COR-L47 (cell line): ENCODE measurements around the gene DNAAF5.

Source experiments
- DNase-seq: peaks from one replicate; lab custom pipeline; 2025; lab: John Stamatoyannopoulos, UW

Gene DNAAF5

GRCh38 chr7:768881-769504 lies 42.5 kb downstream of the DNAAF5 start:
- peak; percentile 90 for DNase-seq

GRCh38 chr7:770336-770735 lies 43.8 kb downstream of the DNAAF5 start:
- no peak for DNase-seq

- no peak for DNase-seq
Measured at GRCh38 chr7:770741-771166, 44.3 kb downstream of the DNAAF5 start.

GRCh38 chr7:771234-772004 lies 44.9 kb downstream of the DNAAF5 start:
- DNase-seq, result no peak

- DNase-seq, result no peak
Measured at GRCh38 chr7:772005-772294, 45.5 kb downstream of the DNAAF5 start.

GRCh38 chr7:772392-772791 lies 45.9 kb downstream of the DNAAF5 start:
- DNase-seq, result no peak

- no peak for DNase-seq
Measured at GRCh38 chr7:772861-773621, 46.5 kb downstream of the DNAAF5 start.

GRCh38 chr7:773622-773915 lies 47.1 kb downstream of the DNAAF5 start:
- no peak for DNase-seq

DNA sequence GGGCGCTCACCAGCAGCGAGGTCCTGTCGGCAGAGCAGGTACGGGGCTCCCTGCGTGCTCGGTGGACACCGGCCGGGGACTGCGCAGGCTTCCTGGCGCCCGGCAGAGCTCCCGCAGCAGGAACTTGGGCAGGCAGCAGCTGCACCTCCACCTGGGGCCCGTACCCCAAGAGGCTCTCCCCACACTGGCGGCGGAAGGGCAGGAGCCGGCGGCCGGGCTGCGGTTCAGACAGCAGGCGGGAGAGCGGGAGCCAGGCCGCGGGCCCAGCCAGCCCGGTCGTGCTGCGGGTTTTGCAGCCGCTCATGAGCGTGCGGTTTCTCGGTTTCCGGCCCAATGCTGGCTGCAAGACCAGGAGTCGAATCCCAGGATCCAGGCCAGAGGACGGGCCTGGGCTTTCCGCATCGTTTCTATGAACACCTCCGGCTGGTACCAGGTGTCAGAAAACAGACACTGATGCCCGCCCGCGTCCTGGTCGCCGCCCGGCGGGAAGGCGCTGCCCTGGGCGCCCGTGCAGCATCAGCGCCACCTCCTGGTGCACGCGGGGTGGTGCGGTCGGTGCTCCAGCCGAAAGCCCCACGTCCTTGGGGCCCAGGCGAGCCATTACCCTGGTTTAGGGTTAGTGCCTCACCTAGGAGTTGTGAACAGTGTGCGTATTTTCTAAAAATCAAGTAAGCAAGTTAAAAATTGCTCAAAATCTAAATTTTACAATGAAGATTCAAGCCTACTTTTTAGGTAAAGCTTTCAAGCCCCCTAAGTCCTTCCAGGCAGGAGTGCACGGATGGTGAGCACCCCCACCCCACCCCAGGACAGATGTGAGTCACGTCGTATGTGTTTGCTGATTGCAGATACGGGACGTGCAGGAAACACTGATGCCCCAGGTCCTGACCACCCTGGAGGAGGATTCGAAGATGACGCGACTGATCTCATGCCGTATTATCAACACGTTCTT lies 47.9 kb downstream of the DNAAF5 start:
- no peak for DNase-seq

GRCh38 chr7:776381-776780 lies 49.9 kb downstream of the DNAAF5 start:
- no peak for DNase-seq

DNA sequence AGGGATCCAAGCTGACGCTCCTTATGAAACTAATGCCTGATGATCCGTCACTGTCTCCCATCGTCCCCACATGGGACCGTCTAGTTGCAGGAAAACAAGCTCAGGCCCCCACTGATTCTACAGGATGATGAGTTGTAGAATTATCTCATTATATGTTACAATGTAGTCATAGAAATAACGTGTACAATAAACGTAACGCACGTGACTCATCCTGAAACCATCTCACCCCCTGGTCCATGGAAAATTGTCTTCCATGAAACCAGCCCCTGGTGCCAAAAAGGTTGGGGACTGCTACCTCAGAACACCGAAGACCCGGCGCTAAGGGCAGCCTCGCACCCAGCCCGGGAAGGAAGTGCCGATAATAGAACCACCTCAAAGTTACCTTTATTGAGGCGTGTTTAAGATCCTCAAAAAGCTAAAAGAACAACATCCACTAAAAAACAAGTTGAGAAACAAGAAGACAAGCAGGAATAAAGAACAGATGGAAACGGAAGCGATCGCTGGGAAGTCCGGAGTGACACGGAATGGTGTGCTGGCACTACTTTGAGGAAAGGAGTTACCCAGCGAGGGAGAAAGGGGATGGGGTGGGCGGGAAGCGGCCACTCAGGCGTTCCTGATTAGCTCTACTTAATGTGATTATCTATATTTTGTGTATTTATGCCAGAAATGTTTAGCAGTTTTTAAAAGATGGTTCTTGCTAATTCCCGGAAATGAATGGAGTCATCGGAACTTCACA lies 50.7 kb downstream of the DNAAF5 start:
- no peak for DNase-seq

DNA sequence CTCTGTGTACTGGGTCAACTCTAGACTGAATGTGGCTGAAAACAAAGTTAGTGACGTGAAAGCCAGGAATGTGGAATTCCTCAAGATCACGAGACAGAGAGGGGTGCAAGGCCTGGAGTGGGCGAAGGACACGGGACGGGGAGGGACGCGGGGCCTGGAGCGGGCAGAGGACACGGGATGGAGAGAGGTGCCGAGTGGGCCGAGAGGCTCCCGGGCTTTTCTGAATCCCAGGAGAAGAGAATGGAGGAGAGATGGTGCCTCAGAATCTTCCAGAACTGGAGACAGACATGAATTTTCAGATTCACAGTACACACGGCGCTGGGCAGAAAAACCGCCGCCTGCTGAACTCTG lies 51.2 kb downstream of the DNAAF5 start:
- DNase-seq, result no peak

GRCh38 chr7:778271-778967 lies 51.9 kb downstream of the DNAAF5 start:
- DNase-seq, result peak; percentile 87

DNA sequence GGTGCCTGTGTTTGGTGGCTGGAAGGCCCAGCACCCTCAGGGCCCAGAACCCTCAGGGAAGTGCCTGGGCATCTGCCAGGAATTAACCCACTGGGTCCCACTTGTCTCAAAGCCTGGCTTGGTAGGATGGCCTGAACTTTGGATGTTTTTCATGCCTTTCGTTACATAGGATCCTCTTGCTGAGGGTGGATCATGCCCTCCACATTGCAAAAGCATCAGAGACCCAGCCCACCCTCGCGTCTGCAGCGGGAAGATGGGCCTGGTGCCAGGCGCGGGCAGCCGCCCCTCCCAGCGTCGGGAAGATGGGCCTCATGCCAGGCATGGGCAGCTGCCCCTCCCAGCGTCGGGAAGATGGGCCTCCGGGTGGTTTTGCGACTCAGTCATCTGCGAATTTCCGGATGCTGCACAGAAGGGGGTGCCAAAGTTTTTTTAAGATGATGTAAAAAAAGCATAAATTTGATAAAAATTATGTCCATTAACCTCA lies 52.5 kb downstream of the DNAAF5 start:
- peak; percentile 87 for DNase-seq

DNA sequence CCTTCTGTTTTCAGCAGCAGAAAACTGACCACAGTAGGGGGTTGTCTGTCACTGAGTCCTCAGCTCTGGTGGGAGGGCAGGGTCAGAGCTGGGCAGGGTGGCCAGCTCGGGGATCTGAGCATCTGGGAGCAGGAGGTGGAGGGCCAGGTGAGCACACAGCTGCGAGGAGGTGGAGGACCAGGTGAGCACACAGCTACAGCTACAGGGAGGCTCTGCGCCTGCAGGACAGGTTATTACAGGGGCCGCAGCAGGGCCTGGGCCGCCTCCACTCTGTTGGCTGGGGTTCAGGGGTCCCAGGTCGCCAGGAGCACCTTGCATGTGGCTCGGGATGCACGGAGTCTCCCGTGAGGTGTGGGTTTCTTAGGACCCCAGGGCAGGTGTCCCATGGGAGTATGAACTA lies 53.0 kb downstream of the DNAAF5 start:
- no peak for DNase-seq

DNA sequence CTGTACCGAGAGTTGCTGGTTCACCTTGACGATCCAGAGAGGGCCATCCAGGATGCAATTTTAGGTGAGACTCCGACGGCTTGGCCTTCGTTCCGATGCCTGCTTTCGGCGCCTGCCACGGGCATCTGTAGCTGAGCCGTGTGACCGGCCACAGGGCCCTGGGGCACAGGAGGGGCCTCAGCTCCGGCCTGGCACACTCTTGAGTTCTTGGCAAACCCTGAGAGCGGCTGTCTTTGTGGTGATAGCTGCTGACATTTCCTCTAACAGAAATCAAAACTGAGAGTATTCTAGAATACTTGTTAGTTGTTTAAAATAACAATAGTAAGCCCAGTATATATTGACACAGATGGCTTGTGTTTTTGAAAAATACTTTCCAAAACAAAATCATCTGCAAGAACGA lies 53.6 kb downstream of the DNAAF5 start:
- DNase-seq, result no peak

DNA sequence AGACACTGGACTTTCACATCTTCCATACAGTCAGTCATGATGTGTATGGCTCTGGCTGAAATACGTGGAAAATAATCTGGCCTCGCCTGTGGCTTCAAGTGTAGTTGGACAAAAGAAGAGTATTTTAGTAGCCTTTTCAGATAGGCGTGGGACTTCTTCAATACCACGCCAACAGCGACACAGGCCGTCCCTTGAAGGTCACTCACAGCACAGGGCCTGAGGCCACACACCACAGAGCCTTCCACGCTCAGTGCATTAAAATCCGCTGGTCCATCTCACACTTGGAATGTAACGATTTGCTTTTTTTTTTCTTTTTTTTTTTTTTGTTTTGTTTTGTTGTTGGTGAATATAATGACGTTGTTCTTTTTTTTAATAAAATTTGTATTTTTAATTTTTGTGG lies 54.0 kb downstream of the DNAAF5 start:
- DNase-seq, result no peak

DNA sequence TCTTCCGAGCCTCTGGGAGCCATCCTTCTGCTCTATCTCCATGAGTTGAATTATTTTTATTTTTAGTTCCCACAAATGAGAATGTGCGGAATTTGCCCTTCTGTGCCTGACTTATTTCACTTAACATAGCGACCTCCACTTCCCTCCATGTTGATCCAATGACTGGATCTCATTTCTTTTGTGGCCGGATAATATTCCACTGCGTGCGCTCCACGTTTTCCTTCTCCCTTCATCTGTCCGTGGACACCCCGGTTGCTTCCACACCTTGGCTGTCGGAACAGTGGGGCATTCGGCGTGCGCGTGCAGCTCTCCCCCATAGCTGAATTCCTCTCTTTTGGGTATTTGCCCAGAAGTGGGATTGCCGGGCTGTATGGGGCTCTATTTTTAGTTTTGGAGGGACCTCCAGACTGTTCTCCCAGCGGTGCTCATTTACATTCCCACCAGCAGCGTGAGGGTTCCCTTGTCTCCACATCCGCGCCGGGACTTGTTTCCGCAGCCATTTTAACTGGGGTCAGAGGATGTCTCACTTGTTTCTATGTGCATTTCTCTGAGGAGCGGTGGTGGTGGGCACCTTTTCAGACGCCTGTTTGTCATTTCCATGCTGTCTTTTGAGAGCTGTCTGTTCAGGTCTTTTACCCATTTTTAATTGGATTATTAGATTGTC lies 54.8 kb downstream of the DNAAF5 start:
- DNase-seq, result no peak

DNA sequence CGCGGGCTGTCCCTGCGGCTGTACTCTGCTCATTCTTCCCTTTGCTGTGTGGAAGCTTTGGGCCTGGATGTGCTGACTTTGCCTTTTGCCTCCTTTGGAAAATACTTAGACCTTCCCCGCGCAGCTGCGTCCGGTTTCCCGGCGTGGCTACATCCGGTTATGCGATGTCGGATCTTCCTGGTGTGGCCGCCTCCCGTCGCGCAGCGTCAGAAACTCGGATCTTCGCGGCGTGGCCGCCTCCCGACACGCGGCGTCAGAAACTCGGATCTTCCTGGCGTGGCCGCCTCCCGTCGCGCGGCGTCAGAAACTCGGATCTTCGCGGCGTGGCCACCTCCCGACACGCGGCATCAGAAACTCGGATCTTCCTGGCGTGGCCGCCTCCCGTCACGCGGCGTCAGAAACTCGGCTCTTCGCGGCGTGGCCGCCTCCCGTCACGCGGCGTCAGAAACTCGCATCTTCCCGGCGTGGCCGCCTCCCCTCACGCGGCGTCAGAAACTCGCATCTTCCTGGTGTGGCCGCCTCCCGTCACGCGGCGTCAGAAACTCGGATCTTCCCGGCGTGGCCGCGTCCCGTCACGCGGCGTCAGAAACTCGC lies 55.5 kb downstream of the DNAAF5 start:
- DNase-seq, result no peak
